Hematopoietic multipotent progenitor cell treated with erythropoietin and hydrocortisone succinate and interleukin-3 and kit ligand, for 6 days (in vitro differentiated cells): ENCODE measurements around the gene AEBP1.

Source experiments
- DNase-seq: peaks from one replicate; pipeline ENCODE4 v3.0.0-alpha.2; 2015

AEBP1 gene

GRCh38 chr7:44158873-44159631, 54.9 kb downstream of the AEBP1 start:
- DNase-seq = no peak

GRCh38 chr7:44159824-44160630, 55.9 kb downstream of the AEBP1 start:
- no peak for DNase-seq

- DNase-seq = no peak
Observed at GRCh38 chr7:44161371-44161770, 57.2 kb downstream of the AEBP1 start.

- no peak for DNase-seq
Observed at GRCh38 chr7:44162179-44162578, 58.0 kb downstream of the AEBP1 start.

GRCh38 chr7:44162785-44163395, 58.7 kb downstream of the AEBP1 start:
- no peak for DNase-seq

- DNase-seq = no peak
Observed at GRCh38 chr7:44163591-44163990, 59.4 kb downstream of the AEBP1 start.
